Neural crest cell (in vitro differentiated cells): ENCODE measurements around the gene CACNA2D3. TPM values are rescaled to one million over a fixed set of nuclear protein-coding genes. Genes with fewer than 3 reads are reported as not detected.
A peak's percentile ranks its signal among the peaks of the same experiment; 100 is the strongest.

Experiments used
- DNase-seq: peaks from one replicate; pipeline ENCODE4 v3.0.0; 2021; ENCODE audit warnings: low read depth, mixed read lengths, low spot score
- H3K27ac Mint-ChIP-seq: one replicate; pipeline ENCODE4 v1.8.0; 2021; ENCODE audit warnings: mild to moderate bottlenecking, mixed read lengths; ENCODE audit not compliant: unreplicated experiment
- H3K27me3 Mint-ChIP-seq: 2 replicates; pipeline ENCODE4 v1.8.0; 2021; ENCODE audit warnings: low read depth, mild to moderate bottlenecking, mixed read lengths
- H3K36me3 Mint-ChIP-seq: 2 replicates; pipeline ENCODE4 v1.8.0; 2021; ENCODE audit warnings: low read depth, mild to moderate bottlenecking, mixed read lengths
- H3K4me1 Mint-ChIP-seq: 2 replicates; pipeline ENCODE4 v1.8.0; 2021; ENCODE audit warnings: mixed read lengths
- H3K4me3 Mint-ChIP-seq: one replicate; pipeline ENCODE4 v1.8.0; 2021; ENCODE audit warnings: mild to moderate bottlenecking, mixed read lengths
- H3K9me3 Mint-ChIP-seq: 2 replicates; pipeline ENCODE4 v1.8.0; 2021; ENCODE audit warnings: mixed read lengths
- CTCF ChIP-seq: fragments of 200-600 bp; sonication (generic); conservative IDR thresholded peaks from 2 replicates; pipeline ENCODE4 v1.5.0; 2021; ENCODE audit warnings: antibody characterized with exemption, mild to moderate bottlenecking
- total RNA-seq: library from RNA; stranded (reverse); gene quantifications from 2 replicates; pipeline ENCODE4 v1.2.1, GENCODE V29; 2021

The CACNA2D3 gene
- total RNA-seq, 1 donor from 2014 or later = 0.82 TPM

DNA sequence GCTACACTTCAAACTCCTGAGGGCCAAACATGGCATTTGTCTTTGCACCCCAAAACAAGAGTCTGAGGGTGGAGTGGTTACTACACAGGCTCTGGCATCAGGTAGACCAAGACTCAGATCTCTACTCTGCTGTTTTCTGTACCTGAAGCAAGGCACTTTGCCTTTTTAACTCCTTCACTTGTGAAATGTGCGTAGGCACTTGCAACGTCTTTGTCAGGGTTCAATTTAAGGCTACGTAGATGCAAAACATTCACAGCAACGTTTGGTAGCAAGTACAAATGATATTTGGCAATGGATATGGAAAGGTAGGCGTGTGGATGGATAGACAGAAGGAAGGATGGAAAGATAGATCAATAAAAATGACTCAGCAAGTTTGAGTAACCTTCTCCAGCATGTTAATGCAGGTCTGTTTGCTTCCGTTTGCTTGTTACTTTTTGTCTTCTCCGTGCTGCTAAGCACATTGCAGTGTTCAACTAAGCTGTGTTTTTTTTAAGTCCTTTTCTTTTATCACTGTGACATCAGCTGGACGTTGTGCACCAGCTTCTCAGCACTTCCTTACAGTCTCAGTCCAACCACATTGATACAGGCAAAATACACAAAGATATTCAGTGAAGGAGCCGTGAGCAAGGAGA lies 704.8 kb downstream of the CACNA2D3 start:
- TF ChIP-seq CTCF = no peak
- peak overlapping the region; percentile 46 for H3K27ac Mint-ChIP-seq
- H3K9me3 Mint-ChIP-seq = peaks cover 5% of the 10 kb centered on the region
- no peak overlapping the region for H3K4me3 Mint-ChIP-seq
- DNase-seq = no peak
- peaks cover 2% of the 10 kb centered on the region for H3K27me3 Mint-ChIP-seq
- peaks cover 6% of the 10 kb centered on the region for H3K36me3 Mint-ChIP-seq
- H3K4me1 Mint-ChIP-seq = peaks cover 3% of the 10 kb centered on the region

- no peak for TF ChIP-seq CTCF
- Mint-ChIP-seq H3K27me3 (no peaks in the 10 kb centered on the region), H3K4me3 (no peak overlapping the region), H3K9me3 (peaks cover 5% of the 10 kb centered on the region), H3K27ac (no peak overlapping the region), H3K36me3 (peaks cover 6% of the 10 kb centered on the region), H3K4me1 (no peaks in the 10 kb centered on the region)
- no peak for DNase-seq
These were observed 705.4 kb downstream of the CACNA2D3 start for GRCh38 chr3:54827776-54828175.

DNA sequence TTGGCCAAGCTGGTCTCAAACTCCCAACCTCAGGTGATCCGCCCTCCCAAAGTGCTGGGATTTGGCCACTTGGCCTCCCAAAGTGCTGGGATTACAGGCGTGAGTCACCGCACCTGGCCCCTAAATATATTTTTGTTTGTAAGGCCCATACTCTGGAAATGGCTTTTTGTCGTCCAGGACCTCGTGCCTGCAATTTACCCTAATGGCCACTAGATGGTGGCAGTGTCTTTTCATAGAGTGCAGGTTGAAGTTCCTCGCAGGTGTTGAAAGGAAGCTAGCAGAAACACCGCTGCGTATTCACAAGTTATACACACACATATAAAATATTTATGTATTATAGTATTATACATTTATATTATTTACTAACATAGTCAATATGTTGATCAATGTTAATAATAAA lies 708.3 kb downstream of the CACNA2D3 start:
- Mint-ChIP-seq H3K36me3 (peaks cover 6% of the 10 kb centered on the region), H3K4me3 (no peak overlapping the region), H3K9me3 (peaks cover 5% of the 10 kb centered on the region), H3K27ac (no peak overlapping the region), H3K27me3 (no peaks in the 10 kb centered on the region), H3K4me1 (no peaks in the 10 kb centered on the region)
- peak; percentile 16 for DNase-seq
- TF ChIP-seq CTCF = peak; percentile 76

- H3K27me3 Mint-ChIP-seq = no peaks in the 10 kb centered on the region
- no peak for TF ChIP-seq CTCF
- no peaks in the 10 kb centered on the region for H3K4me1 Mint-ChIP-seq
- no peak for DNase-seq
- no peak overlapping the region for H3K4me3 Mint-ChIP-seq
- H3K9me3 Mint-ChIP-seq = peaks cover 5% of the 10 kb centered on the region
- no peak overlapping the region for H3K27ac Mint-ChIP-seq
- H3K36me3 Mint-ChIP-seq = peaks cover 6% of the 10 kb centered on the region
These were observed 708.8 kb downstream of the CACNA2D3 start for GRCh38 chr3:54831112-54831511.

DNA sequence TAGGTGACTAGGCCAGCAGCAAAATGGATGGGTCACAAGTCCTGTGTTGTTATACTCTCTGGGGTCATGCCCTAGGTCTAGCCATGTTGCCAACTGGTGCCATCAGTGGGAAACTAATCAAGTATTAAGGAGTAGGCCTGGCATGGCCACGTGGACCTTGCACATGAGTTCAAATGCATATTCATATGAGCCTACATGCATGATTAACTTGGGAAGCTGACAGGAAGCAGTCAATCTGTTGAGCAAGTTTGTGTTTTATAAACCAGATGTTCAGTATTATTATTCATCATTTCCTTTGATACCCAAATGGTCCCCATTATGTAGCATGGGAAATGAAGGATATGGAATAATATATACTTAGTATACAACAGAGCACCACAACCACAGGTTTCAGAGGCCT lies 710.5 kb downstream of the CACNA2D3 start:
- H3K4me1 Mint-ChIP-seq = no peaks in the 10 kb centered on the region
- H3K36me3 Mint-ChIP-seq = peaks cover 6% of the 10 kb centered on the region
- TF ChIP-seq CTCF = no peak
- peaks cover 5% of the 10 kb centered on the region for H3K9me3 Mint-ChIP-seq
- H3K27me3 Mint-ChIP-seq = no peaks in the 10 kb centered on the region
- no peak overlapping the region for H3K27ac Mint-ChIP-seq
- DNase-seq = no peak
- H3K4me3 Mint-ChIP-seq = no peak overlapping the region
